ENCODE results near the gene CSF1. TPM values are rescaled to one million over a fixed set of nuclear protein-coding genes. Genes with fewer than 3 reads are reported as not detected.
"Not testable (repeated sequence)": the region's sequence is repeated elsewhere in the genome, so short reads cannot be mapped to it uniquely, and the experiment has no call there.

CSF1 gene
- total RNA-seq, result 19.6 and 21.1 TPM in 2 replicates

- DNase-seq, result peak; percentile 84
Observed at GRCh38 chr1:109910123-109910962, at the start of gene CSF1. TSS of gene CSF1 (plus strand) at chr1:109910849. CDS start at chr1:109911024, 175 bp downstream.

- not testable (repeated sequence) for DNase-seq
Observed at GRCh38 chr1:109861616-109862015, 49.0 kb upstream of the CSF1 start.

- no peak for DNase-seq
Observed at GRCh38 chr1:109863667-109864046, 47.0 kb upstream of the CSF1 start.

GRCh38 chr1:109864047-109864822, 46.4 kb upstream of the CSF1 start:
- no peak for DNase-seq

GRCh38 chr1:109864930-109865612, 45.6 kb upstream of the CSF1 start:
- peak; percentile 19 for DNase-seq

- no peak for DNase-seq
Observed at GRCh38 chr1:109866071-109866470, 44.6 kb upstream of the CSF1 start.

- DNase-seq, result no peak
Observed at GRCh38 chr1:109873278-109874175, 37.1 kb upstream of the CSF1 start.

- DNase-seq, result no peak
Observed at GRCh38 chr1:109874445-109874844, 36.2 kb upstream of the CSF1 start.

GRCh38 chr1:109875874-109876273, 34.8 kb upstream of the CSF1 start:
- no peak for DNase-seq

- no peak for DNase-seq
Observed at GRCh38 chr1:109876617-109877316, 33.9 kb upstream of the CSF1 start.

- DNase-seq, result peak; percentile 63
Observed at GRCh38 chr1:109877317-109877771, 33.3 kb upstream of the CSF1 start.

- DNase-seq, result no peak
Observed at GRCh38 chr1:109877776-109878175, 32.9 kb upstream of the CSF1 start.

- no peak for DNase-seq
Observed at GRCh38 chr1:109878531-109879104, 32.0 kb upstream of the CSF1 start.

- DNase-seq, result not testable (repeated sequence)
Observed at GRCh38 chr1:109879371-109879770, 31.3 kb upstream of the CSF1 start.

GRCh38 chr1:109879881-109880525, 30.6 kb upstream of the CSF1 start:
- no peak for DNase-seq

- DNase-seq, result no peak
Observed at GRCh38 chr1:109880971-109881894, 29.4 kb upstream of the CSF1 start.

- no peak for DNase-seq
Observed at GRCh38 chr1:109881906-109882287, 28.8 kb upstream of the CSF1 start.

- no peak for DNase-seq
Observed at GRCh38 chr1:109882288-109883245, 28.1 kb upstream of the CSF1 start.

Measured in dermis blood vessel endothelial cell (primary cell).